ENCODE measurements around the gene UGT1A5. TPM values are rescaled to one million over a fixed set of nuclear protein-coding genes. Genes with fewer than 3 reads are reported as not detected.

UGT1A5 gene
- total RNA-seq, 1 experiment from 2014 or later = 7.1 TPM

DNA sequence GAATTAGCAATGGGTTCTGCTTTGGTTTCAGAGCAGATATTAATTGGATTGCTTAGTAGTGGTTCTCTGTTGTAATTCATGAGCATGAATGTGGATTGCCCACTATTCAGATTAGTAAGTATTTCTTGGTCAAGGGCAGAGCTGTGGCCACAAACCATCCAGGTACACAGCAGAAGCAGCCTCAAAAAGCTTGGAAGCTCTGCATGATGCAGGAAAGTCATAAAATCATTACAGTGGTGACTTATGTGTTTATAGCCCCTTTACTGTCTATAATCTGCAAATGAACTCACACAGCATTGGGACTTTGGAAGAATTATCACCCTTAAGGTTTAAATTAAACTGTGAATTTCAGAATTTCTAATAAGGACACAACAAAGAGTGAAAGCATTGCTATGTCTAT, 45.4 kb downstream of the UGT1A5 start:
- Mint-ChIP-seq H3K27me3 (ENCODE audit: unreplicated experiment) (no peaks in the 10 kb centered on the region), H3K9me3 (ENCODE audit: low read depth, unreplicated experiment) (no peaks in the 10 kb centered on the region), H3K4me1 (ENCODE audit: low read depth, unreplicated experiment) (peaks cover 65% of the 10 kb centered on the region), H3K36me3 (ENCODE audit: insufficient read depth, unreplicated experiment) (peaks cover 25% of the 10 kb centered on the region), H3K4me3 (ENCODE audit: low read depth, unreplicated experiment) (no peak overlapping the region), H3K27ac (ENCODE audit: unreplicated experiment) (peak overlapping the region; percentile 81)
- TF ChIP-seq, protein P1, sequence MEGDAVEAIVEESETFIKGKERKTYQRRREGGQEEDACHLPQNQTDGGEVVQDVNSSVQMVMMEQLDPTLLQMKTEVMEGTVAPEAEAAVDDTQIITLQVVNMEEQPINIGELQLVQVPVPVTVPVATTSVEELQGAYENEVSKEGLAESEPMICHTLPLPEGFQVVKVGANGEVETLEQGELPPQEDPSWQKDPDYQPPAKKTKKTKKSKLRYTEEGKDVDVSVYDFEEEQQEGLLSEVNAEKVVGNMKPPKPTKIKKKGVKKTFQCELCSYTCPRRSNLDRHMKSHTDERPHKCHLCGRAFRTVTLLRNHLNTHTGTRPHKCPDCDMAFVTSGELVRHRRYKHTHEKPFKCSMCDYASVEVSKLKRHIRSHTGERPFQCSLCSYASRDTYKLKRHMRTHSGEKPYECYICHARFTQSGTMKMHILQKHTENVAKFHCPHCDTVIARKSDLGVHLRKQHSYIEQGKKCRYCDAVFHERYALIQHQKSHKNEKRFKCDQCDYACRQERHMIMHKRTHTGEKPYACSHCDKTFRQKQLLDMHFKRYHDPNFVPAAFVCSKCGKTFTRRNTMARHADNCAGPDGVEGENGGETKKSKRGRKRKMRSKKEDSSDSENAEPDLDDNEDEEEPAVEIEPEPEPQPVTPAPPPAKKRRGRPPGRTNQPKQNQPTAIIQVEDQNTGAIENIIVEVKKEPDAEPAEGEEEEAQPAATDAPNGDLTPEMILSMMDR (IDR thresholded peaks at IDR 0.05; ENCODE audit: unreplicated experiment) = no peak
- intact Hi-C loops (cut with micrococcal nuclease; ENCODE audit: unreplicated experiment) = no loop called here
- DNase-seq = no peak
- CTCF ChIA-PET = no interaction called here
- no TSS peak for BruUV-seq (replicated peaks)

DNA sequence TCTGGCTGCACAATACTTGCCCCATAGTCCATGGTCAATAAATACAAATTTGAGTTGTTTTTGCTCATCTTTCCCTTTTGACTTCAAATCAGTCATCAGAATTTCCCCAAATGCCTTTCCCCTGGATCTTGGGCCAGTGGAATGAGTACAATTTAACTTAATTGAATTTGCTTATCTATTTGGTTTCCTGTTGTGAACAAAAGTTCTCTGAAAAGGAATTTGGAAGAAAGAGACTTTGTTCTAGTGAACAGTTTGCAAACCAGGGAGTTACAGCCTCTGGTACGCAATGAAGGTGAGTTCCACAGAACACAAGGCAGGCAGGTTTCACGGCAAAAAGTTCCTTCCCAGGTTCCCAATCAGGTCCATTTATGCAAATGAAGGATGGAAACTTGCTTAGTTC, 46.1 kb downstream of the UGT1A5 start:
- Mint-ChIP-seq H3K27me3 (ENCODE audit: unreplicated experiment) (no peaks in the 10 kb centered on the region), H3K27ac (ENCODE audit: unreplicated experiment) (peak overlapping the region; percentile 81), H3K36me3 (ENCODE audit: insufficient read depth, unreplicated experiment) (peaks cover 25% of the 10 kb centered on the region), H3K4me1 (ENCODE audit: low read depth, unreplicated experiment) (peaks cover 73% of the 10 kb centered on the region), H3K4me3 (ENCODE audit: low read depth, unreplicated experiment) (no peak overlapping the region), H3K9me3 (ENCODE audit: low read depth, unreplicated experiment) (no peaks in the 10 kb centered on the region)
- CTCF ChIA-PET = no interaction called here
- no peak for DNase-seq
- TF ChIP-seq, protein P1 (IDR thresholded peaks at IDR 0.05; ENCODE audit: unreplicated experiment) = no peak
- intact Hi-C loops (cut with micrococcal nuclease; ENCODE audit: unreplicated experiment) = no loop called here
- BruUV-seq (replicated peaks) = no TSS peak

DNA sequence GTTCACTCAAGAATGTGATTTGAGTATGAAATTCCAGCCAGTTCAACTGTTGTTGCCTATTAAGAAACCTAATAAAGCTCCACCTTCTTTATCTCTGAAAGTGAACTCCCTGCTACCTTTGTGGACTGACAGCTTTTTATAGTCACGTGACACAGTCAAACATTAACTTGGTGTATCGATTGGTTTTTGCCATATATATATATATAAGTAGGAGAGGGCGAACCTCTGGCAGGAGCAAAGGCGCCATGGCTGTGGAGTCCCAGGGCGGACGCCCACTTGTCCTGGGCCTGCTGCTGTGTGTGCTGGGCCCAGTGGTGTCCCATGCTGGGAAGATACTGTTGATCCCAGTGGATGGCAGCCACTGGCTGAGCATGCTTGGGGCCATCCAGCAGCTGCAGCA, 47.3 kb downstream of the UGT1A5 start, which contains the start of gene UGT1A1:
Gene UGT1A1 (plus strand): TSS at position 228 of the 400 bp plus-strand sequence. CDS start 18 bp downstream, at position 246.
- Mint-ChIP-seq H3K9me3 (ENCODE audit: low read depth, unreplicated experiment) (no peaks in the 10 kb centered on the region), H3K4me3 (ENCODE audit: low read depth, unreplicated experiment) (peak within 1 kb of the TSS; percentile 59), H3K36me3 (ENCODE audit: insufficient read depth, unreplicated experiment) (peaks cover 30% of the 10 kb centered on the region), H3K27ac (ENCODE audit: unreplicated experiment) (peak within 1 kb of the TSS; percentile 81), H3K4me1 (ENCODE audit: low read depth, unreplicated experiment) (peaks cover 84% of the 10 kb centered on the region), H3K27me3 (ENCODE audit: unreplicated experiment) (no peaks in the 10 kb centered on the region)
- BruUV-seq (replicated peaks) = no TSS peak
- CTCF ChIA-PET = interaction anchor here (0.9 to 1.4 kb wide), 3 partner anchors 53 to 64 kb away, joined by 3 to 4 read pairs (median 4); no protein-coding TSS in a partner anchor
- DNase-seq = peak; percentile 62
- intact Hi-C loops (cut with micrococcal nuclease; ENCODE audit: unreplicated experiment) = loop anchor here (5.0 to 10.0 kb wide), 2 partner anchors 68 to 125 kb away; partner anchors contain the start of genes UGT1A10 and UGT1A6
- TF ChIP-seq, protein P1 (IDR thresholded peaks at IDR 0.05; ENCODE audit: unreplicated experiment) = no peak

DNA sequence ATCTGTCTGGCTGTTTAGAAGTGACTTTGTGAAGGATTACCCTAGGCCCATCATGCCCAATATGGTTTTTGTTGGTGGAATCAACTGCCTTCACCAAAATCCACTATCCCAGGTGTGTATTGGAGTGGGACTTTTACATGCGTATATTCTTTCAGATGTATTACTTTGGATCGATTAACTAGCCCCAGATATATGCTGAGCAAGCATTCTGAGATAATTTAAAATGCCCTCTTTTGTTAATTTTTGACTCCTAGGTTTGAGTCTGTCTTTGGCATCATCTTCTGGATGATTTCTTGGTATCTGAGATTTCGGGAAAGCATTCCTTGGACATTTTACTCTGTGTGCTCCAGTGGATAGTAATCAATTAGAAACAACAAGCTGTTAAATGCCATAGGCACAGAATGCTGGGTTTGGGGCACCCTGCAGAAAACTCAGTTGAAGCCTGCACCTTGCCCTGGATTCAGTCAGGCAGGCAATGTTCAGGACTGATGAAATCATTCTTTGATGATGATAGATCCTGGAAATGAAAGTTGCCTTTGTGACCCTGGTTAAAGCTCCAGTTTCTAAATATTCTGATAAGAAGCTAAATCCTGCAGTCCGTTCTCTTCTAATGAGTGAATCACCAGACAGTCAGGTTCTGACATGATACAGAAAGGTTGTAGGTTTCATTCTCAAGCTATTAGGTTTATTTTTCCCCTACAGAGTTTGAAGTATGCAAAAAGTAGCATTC, 48.5 kb downstream of the UGT1A5 start:
- Mint-ChIP-seq H3K4me3 (ENCODE audit: low read depth, unreplicated experiment) (peak overlapping the region; percentile 59), H3K27me3 (ENCODE audit: unreplicated experiment) (no peaks in the 10 kb centered on the region), H3K36me3 (ENCODE audit: insufficient read depth, unreplicated experiment) (peaks cover 30% of the 10 kb centered on the region), H3K9me3 (ENCODE audit: low read depth, unreplicated experiment) (no peaks in the 10 kb centered on the region), H3K27ac (ENCODE audit: unreplicated experiment) (peak overlapping the region; percentile 81), H3K4me1 (ENCODE audit: low read depth, unreplicated experiment) (peaks cover 87% of the 10 kb centered on the region)
- DNase-seq = no peak
- CTCF ChIA-PET = interaction anchor here (1.4 kb wide), 1 partner anchor 63 kb away, joined by 3 read pairs; no protein-coding TSS in a partner anchor
- intact Hi-C loops (cut with micrococcal nuclease; ENCODE audit: unreplicated experiment) = loop anchor here (5.0 to 10.0 kb wide), 2 partner anchors 69 to 126 kb away; partner anchors contain the start of genes UGT1A10 and UGT1A6
- TF ChIP-seq, protein P1 (IDR thresholded peaks at IDR 0.05; ENCODE audit: unreplicated experiment) = no peak
- no TSS peak for BruUV-seq (replicated peaks)
